Activated CD8-positive, alpha-beta memory T cell treated with anti-CD3 and anti-CD28 coated beads, Interleukin-2, amount 50 U/mL, for 24 hours (primary cell): ENCODE results near the gene OBP2A.
"Not testable (repeated sequence)": the region's sequence is repeated elsewhere in the genome, so short reads cannot be mapped to it uniquely, and the experiment has no call there.

ENCODE experiments used
- DNase-seq: peaks from one replicate; pipeline ENCODE4 v3.0.0-alpha.2; 2020; ENCODE audit errors: extremely low read depth

OBP2A gene

GRCh38 chr9:135526730-135527571 is 19.0 kb upstream of the OBP2A start:
- DNase-seq: no peak

DNA sequence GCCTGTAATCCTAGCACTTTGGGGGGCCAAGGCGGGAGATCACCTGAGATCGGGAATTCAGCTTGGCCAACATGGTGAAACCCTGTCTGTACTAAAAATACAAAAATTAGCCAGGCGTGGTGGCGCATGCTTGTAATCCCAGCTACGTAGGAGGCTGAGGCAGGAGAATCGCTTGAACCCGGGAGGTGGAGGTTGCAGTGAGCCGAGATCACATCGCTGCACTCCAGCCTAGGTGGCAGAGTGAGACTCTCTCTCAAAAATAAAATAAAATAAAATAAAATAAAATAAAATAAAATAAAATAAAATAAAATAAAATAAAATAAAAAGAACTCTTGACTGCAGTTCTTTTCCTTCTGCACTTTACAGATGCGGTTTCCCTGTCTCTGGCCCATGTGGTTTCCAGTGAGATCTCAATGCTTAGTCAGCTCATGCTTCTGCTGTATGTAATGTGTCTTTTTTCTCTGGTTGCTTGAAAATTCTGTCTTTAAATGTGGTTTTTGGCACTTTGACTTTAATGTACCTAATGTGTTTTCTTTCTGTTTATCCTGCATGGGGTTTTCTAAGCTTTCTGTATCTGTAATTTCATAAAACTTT is 17.0 kb upstream of the OBP2A start:
- not testable (repeated sequence) for DNase-seq

DNA sequence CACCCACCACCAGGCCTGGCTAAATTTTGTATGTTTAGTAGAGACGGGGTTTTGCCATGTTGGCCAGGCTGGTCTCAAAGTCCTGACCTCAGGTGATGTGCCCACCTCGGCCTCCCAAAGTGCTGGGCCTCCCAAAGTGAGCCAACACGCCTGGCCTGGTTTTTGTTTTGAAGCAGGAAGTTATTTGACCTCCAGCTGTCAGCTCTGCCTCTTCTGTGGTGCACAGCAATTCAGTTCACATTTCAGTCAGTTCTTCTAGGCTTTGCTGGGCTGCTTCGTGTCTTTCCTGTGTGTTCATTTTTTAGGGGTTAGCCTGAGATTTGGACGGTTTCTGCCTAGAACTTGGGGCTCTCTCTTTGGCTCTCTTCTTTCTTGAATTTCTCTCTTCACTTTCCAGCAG is 15.8 kb upstream of the OBP2A start:
- DNase-seq: no peak

- DNase-seq: no peak
Observed at GRCh38 chr9:135531096-135531495, 14.8 kb upstream of the OBP2A start.

DNA sequence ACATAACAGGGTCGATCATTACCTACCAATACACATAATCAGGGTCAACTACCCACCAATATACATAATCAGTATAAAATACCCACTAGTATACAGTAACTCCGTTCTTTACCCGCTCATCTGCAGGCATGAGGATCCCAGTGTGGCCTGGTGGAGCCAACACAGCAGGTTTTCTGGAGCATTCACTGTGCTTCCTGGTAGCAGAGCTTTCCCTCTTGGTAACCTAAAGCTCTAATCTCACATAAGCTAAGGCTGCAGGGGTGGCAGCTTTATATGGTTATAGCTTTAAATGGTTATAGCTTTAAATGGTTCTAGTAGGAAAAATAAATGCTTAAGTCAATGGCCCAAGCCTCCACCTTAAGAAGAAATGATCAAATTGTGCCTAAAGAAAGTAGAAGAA is 12.8 kb upstream of the OBP2A start:
- DNase-seq: no peak

DNA sequence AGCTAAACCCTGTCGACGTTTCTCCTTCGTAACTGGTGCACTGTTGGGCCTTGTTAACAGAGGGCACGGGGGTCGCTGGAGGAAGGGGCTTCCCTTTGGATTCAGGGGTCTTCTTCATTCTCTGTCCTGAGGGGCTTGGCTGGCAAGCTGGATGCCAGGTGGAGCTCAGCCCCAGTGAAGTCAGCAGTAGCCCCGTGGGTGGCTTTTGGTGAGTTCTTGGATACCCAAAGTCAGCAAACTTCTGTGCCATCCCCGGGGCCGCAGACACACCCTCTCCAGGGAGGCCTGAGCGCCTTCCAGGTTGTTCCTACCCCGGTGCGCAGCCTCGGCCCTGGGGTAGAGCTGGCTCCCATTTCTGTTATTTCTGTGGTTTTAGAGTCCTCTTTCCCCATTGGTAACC is 12.3 kb upstream of the OBP2A start:
- DNase-seq: no peak

DNA sequence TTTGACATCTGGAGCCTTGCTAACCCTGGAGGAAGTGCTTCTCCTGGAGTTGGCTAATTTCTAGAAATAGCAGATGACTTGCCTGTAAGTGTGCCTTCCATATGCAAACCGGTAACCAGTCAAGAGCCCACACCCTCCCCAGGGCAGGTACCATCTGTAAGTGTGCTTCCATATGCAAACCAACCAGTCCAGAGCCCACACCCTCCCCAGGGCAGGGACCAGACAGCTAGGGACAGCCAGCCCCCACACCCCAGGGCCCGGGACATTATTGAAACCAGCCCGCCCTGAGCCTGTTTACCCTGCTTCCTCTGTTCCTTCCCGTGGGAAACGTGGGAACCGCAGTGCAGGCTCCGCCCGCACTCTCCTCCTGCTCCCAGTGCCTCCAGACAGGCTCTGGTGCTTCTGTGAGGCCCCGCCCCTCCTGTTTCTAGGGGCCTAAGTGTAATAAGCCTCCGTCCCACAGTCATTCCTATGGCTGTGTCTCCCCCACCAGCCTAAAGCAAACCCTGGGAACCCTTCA is 11.7 kb upstream of the OBP2A start:
- not testable (repeated sequence) for DNase-seq

DNA sequence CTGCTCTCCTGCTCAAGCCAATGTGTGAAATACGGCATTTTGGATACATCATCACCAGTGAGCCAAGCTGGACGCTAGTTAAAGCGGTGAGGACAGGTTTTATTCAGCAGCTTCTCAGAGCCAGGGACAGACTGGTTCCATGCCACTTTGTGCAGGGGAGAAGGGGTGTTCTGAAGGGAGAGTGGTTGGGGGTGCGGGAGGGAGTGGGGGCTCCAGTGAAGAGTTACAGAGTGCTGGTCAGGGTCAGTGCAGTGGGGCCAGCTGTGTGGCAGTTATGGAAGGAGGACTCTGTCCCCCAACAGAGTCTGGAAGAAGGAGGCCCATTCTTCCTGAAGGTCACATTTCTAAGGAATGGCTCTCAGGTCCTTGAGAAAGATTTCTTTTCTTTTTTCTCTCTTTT is 11.1 kb upstream of the OBP2A start:
- not testable (repeated sequence) for DNase-seq

- DNase-seq: not testable (repeated sequence)
Observed at GRCh38 chr9:135535631-135536030, 10.3 kb upstream of the OBP2A start.

DNA sequence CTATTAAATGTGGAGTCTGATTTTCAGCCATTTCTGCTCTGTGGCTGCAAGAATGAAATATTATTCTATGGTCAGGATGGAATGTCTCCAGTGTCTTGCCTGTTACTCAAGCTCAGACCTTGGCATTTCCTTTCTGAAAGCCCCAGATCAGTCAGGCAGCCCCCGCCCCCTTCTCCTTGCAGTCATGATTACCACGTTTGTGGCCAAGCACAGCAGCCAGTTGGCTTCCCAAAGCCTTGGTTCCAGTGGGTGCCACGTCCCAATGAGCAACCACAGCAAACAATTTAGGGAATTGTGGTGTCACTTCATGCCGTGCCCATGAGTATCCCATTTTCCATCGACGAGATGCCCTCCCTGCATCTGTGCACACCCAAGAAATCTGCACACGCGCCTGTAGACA is 9.7 kb upstream of the OBP2A start:
- no peak for DNase-seq

- not testable (repeated sequence) for DNase-seq
Observed at GRCh38 chr9:135543262-135543894, 2.5 kb upstream of the OBP2A start.

DNA sequence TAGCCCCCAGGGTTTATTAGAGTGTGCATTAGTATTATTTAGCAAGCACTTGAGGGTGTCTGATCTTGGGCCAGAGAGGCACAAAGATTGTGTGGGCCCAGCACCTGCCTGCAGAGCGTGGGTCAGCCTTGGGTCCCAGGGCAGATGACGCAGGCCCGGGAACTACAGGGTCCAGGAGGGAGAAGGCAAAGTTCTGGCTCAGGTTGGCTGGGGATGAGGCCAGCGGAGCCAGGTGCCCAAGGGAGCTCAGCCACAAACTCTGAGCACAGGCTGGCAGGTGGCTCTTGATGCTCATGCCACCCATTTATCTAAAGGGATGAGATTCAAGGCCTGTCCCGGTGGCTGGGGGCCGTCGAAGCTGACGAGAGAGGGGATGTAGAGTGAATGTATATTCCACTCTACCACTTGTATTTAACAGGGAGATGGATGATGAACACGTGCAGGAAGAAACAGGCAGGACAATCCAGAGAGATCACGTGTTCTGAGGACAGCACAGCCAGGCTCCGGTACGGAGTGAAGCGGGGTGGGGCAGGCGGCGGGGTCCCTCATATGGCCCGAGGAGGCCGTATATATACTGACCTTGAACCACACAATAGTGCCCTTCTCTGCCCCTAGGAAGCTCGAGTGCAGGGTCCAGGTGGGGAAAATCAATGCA is 818 bp upstream of the OBP2A start:
- DNase-seq: no peak

- not testable (repeated sequence) for DNase-seq
Observed at GRCh38 chr9:135546792-135547617, 1.1 kb downstream of the OBP2A start.

DNA sequence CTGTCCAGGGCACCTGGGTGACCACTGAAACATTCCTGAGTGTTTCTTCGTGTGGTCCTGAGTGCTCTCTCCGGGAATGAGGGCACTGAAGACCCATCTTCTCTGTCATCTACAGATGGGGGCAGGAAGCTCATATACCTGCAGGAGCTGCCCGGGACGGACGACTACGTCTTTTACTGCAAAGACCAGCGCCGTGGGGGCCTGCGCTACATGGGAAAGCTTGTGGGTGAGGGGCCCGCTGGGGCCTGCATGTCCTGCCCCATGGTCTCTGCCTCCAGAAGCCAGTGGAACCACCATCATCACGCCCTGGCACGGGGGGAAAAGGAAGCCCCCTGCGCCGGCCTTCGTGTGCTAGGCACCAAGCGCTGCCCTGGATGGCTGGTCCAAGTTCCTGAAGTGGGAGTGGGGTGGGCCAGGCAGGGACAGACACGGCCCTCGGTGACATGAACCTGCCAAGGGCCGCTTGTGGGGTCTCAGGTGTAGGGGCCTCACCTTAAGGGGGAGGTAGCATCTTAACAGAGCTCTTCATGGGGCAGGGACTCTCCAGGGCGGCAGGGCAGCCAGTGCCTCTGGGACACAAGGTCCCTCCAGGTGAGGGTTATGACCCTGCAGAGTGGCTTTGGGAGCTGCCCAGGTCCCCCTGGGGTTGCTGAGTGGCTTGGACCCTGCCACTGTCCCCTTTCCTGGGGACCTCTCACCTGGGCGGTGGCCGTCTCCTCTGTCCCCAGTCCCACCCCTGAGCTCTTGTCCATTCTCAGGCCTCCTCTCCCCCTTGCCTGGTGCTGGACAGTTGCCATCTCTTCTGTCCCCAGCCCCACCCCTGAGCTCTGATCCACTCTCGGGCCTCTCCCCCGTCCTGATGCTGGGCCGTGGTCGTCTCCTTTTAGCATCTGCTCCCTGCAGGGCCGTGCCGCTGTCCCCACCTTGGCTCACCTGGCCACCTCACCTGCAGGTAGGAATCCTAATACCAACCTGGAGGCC is 2.1 kb downstream of the OBP2A start:
- DNase-seq: no peak

- DNase-seq: not testable (repeated sequence)
Observed at GRCh38 chr9:135549478-135550343, 3.8 kb downstream of the OBP2A start.

- no peak for DNase-seq
Observed at GRCh38 chr9:135550344-135550918, 4.5 kb downstream of the OBP2A start.

DNA sequence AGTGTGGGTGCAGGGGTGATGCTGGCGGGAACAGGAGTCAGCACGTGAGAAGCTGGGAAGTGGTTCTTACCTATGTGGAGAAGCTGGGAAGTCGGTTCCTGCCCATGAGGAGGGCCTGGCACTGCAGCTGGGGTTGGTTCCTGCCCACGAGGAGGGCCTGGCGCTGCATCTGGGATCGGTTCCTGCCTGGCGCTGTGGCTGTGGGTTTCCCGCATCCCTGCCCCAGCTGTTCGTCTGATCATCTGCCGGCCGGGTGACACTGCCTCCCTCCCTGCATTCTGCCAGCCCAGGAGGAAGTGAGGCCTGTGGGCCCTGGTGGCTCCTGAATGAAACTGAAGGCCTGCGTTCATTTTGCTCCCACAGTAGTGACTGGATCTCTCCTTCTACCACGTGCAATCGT is 5.1 kb downstream of the OBP2A start:
- no peak for DNase-seq

GRCh38 chr9:135551456-135551855 is 5.5 kb downstream of the OBP2A start:
- no peak for DNase-seq
